Islet of Langerhans (tissue), 1 donor: Measurements from ENCODE around the gene SSNA1.

ENCODE experiments used
- FAIRE-seq: peaks from one replicate; lab custom pipeline; 2011; peaks lifted over from hg19 to GRCh38; lab: Jason Lieb, UNC

The SSNA1 gene

GRCh38 chr9:137168573-137168903 lies 19.9 kb upstream of the SSNA1 start:
- no peak for FAIRE-seq

DNA sequence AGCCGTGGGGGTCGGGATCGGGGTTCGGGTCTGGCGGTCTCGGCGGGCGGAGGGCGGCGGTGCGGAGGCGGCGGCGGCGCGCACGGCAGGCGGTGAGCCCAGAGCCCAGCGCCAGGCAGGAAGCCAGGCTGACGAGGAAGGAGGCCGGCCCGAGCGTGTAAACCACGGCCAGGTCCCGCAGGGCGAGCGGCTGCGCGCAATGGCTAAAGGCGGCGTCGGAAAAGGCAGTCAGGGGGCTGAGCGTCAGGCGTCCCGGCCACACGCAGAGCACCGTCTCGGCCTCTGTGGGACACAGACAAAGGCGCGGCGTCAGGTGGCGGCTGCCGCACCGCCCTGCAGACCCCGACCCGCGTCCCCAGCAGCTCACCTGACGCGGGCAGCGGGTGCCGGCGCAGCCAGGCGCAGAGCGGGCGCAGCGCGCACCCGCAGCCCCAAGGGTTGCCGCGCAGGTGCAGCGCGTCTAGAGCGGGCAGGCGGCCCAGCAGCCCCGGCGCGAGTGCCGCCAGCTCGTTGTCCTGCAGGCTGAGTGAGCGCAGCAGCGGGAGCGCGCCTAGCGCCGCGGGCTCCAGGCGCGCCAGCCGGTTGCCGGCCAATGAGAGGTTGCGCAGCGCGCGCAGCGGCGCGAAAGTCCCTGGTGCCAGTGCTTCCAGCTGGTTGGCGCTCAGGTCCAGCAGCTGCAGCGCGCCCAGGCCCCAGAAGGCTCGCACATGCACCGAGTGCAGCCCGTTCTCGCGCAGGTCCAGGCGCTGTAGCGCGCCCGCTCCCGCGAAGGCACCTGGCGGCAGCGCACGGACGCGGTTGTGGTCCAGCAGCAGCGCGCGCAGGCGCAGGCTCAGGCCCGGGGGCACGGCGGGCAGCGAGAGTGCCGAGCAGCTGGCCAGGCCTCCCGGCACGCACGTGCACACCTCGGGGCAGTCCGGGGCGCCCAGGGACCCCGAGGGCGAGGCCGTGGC lies 19.3 kb upstream of the SSNA1 start:
- FAIRE-seq, result no peak

DNA sequence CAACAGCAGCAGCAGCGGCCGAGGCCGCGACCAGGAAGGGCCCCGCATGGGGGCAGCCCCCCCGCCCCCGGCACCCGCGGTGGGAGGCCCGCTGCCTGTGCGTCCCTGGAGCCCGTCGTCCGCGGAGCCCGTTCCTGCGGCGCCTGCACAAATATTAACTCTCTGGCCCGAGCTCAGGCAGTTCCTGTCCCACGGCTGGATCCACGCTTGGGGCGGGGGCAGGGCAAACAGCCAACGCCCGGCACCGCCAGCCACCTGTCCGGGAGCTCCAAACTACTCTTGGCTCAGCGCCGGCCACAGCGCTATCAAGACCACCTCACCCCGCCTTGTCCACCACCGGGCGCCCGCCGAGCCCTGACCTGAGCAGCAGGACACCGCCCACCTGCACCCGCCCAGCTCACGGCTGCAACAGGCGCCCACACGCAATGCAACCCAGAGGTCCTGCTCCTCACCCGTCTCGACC lies 18.5 kb upstream of the SSNA1 start, which contains the start of gene LRRC26:
Gene LRRC26 (minus strand): TSS at position 156 of the 463 bp plus-strand sequence. CDS start 108 bp downstream, at position 48.
- no peak for FAIRE-seq

- FAIRE-seq, result no peak
Measured at GRCh38 chr9:137170486-137171148, 17.9 kb upstream of the SSNA1 start.

DNA sequence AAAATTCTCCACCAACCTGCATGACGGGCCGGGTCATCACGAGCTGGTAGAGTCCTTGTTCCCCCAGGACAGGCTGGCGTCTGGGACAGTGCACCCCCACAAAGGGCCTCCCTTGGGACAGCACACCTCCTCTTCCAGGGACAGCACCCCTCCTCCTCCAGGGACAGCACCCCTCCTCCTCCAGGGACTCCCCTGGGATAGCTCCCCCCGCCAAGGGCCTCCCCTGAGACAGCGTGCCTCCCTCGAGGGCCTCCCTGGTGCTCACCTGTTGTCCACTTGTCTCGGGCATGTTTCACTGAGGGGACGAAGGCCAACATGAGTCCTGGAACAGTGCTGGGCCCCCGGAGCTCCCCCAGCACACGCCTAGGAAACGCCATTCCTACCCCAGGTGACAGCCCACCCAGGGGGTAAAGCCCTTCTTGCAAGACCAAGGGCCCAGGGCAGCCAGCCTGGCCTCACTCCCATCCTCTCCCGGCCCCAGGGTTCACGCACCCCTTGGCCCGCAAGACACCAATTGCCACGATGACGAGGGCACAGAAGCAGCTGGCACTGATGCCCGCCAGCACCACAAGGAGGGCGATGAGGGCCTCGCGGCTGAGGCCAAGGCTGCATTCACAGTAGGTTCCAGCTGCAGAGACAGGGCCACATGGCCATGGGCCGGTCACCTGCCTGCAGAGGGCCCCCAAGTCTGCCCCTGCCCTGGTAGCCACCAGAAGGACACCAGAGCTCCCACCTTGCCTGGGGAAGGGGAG lies 17.2 kb upstream of the SSNA1 start:
- no peak for FAIRE-seq

DNA sequence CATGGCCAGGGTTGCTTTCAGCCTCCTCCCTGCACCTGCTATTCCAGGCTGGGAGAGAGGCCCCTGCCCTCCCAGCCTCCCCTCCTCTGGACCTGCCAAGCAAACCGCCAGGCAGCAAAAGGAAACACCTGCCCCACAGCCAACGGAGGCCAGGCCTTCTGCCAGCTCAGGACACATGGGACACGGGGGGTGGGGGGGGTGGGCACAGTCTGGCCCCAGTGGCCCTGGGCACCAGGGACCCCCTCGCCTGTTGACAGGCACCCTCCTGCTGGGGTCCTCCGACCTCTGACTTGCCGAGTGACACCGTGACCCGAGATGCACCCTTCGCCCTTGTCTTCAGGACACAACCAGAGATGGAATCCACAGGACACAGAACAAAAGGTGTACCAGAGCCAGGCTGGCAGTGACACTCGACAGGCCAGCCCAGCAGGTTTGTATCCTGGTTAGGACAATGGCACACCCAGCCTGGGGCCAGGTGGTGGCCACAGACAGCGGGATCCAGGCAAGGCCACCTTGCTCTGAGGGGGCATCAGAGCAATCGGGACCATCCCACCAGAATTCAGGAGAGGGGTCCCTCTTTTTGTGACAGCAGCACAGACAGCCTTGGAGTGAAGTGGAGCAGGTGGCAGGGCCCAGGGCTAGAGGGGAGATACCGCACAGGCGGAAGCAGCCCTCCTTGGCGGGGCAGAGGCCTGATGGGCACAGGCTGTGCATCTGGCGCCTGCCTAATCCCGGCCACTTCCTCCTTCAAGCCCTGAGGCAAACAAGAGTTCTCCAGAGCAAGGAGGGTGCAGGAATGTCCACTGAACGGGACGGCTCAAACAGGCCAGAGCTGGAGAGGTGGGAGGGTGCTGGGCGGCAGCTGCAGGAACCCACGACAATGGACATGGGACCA lies 15.3 kb upstream of the SSNA1 start:
- no peak for FAIRE-seq

DNA sequence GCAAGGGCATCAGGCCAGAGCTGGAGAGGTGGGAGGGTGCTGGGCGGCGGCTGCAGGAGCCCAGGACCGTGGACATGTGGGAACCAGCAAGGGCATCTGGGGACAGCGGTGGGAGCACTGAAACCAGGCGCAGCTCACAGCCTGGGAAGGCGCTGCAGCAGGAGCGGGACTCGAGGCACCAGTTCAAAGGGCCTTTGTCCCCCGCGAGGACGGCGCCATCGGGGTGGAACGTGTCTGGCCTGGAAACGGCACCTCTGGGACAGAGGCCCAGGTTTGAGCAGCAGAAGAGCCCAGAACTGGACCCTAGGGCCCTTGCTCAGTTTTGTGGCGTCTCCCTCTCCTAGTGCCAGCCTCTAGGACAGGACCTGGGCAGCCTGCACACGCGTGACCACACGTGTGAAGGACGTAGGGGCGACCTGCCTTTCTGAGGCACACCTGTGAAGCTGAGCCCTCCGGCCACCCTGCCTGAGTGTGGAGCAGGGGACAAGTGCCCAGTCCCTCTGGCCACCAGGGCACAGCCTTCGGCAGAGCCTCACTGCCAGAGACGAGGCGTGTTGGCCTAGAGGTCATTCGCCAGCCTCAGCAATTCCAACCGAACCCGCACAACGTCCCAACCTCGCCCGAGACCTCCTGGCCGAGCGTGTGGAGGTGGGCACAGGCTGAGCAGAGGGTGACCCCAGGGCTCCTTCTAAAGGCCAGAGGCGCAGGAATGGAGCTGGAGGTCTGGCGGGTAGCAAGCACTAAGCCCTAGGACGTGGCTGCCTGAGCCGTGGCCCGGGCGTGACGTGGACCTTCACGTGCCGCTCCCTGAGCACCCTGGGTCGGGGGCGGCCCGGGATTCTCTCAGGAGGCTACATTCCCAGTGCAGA lies 14.4 kb upstream of the SSNA1 start:
- FAIRE-seq, result no peak

GRCh38 chr9:137174722-137175293 lies 13.7 kb upstream of the SSNA1 start:
- FAIRE-seq, result no peak

GRCh38 chr9:137175345-137175961 lies 13.0 kb upstream of the SSNA1 start:
- no peak for FAIRE-seq

DNA sequence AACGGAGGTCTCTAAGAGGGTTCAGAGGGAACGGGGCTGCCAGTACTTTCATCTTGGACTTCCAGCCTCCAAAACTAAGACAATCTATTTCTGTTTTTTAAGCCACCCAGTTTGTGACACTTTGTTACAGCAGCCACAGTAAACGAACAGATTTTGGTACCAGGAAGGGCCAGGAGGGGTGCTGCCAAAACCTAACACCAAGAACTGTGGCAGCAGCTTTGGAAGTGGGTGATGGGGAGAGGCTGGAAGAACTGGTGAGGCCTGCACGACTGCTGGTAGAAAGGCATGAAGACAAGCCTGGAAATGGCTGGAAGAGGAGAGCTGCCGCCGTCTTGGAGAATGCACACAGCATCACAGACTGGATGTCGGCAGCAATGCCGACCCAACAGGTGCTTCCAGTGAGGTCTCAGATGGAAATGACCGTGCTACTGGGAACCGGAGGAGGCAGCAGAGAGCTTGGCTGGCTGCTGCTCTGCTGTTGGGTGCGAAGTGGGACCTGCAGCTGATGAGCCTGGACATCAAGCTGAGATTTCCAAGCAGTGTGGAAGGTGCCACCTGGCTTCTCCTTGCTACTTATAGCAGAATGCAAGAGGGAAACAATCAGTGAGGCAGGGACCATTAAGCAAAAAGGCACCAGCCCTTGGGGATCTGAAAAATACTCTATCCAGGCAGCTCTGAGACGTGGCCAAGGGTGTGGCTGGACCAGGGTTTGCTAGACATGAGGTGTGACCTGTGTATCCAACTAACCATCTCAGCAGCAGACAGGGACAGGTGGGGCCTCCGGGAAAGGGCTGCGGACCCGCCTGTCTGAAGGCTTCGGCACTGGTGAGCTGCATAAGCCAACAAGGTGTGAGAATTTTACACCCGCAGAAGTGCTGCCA lies 11.9 kb upstream of the SSNA1 start:
- no peak for FAIRE-seq

- FAIRE-seq, result no peak
Measured at GRCh38 chr9:137178201-137178938, 10.1 kb upstream of the SSNA1 start.

- FAIRE-seq, result no peak
Measured at GRCh38 chr9:137178939-137179630, 9.4 kb upstream of the SSNA1 start.

DNA sequence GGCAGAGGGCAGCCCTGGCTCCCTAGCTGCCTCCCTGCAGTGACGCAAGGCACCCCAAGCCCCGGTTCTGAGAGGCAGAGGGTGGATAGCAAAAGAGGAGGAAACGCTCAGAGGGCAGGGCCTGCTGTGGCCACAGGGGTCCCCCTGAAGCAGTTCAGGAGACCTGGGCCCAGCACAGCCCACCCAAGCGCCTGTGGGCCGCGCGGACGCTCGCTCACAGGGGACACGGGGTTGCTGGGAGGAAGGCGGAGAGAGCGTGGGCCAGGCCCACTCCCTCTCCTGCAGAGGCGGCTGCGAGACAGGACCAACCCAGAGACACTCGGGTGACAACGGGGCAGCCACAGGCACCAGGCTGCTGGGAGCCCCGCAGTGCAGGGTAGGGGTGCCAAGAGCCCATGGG lies 8.7 kb upstream of the SSNA1 start:
- no peak for FAIRE-seq

GRCh38 chr9:137180491-137180890 lies 8.0 kb upstream of the SSNA1 start:
- FAIRE-seq, result no peak

DNA sequence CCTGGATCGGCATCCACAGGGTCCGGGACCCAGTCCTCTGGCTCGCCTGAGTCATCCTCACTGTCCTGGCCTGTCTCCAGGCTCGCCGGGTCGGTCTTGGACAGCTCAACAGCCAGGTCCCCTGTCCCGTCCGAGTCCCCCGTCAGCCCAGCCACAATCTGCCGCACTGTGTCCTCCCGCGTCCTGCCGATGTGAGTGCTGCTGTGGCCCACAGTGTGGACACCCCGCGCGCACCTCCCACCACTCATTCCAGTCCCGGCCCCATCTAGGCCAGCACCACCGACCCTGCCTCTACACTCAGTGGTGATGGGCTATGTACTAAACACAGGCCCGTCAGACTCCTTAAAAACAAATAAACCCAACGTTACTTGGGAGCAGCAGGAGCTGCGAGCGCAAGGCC lies 6.8 kb upstream of the SSNA1 start:
- no peak for FAIRE-seq

DNA sequence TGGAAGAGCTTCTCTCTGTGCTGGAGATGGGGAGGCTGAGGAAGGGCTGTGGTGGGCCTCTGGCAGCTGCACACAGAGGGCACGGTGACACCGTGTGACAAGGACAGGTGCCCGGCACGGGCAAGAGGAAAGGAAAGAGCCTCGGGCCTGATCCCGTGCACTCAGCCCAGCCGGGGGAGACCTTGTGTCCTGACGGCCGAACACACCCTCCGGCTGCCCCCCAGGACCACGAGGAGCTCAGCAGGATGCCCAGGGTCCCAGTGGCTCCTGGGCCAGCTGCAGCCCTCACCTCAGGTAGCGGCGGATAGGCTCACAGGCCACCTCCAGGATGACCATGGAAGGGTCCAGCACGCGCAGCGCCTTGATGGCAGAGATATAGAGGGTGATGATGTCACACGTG lies 5.6 kb upstream of the SSNA1 start:
- no peak for FAIRE-seq

DNA sequence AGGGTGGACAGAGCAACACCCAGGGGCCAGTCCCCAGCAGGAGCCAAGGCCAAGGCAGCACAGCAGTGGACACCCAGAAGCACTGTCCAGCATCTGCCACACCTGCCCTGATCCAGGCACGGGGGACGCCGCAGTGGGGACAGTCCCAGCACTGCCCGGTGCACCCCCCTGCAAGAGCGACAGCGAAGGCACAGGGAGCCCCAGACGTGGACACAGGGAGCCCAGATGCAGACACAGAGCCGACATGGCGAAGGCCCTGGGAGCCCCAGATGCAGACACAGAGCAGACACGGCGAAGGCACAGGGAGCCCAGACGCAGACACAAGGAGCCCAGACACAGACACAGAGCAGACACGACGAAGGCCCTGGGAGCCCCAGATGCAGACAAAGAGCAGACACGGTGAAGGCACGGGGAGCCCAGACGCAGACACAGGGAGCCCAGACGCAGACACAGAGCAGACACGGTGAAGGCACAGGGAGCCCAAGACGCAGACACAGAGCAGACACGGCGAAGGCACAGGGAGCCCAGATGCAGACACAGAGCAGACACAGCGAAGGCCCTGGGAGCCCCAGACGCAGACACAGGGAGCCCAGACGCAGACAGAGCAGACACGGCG lies 4.4 kb upstream of the SSNA1 start:
- no peak for FAIRE-seq
